ENCODE results near the gene SOWAHA.

The SOWAHA gene

GRCh38 chr5:132812781-132813598, at the start of gene SOWAHA:
Gene SOWAHA (plus strand): TSS chr5:132813302. CDS start chr5:132813622, 320 bp downstream.
- FAIRE-seq, result no peak
- TF ChIP-seq CTCF (IDR thresholded peaks at IDR 0.05; ENCODE audit: insufficient read depth, missing control alignments), result no peak
- DNase-seq (ENCODE audit: insufficient read length, low spot score), result peak; percentile 73

- no peak for FAIRE-seq
- no peak for DNase-seq (ENCODE audit: insufficient read length, low spot score)
Observed at GRCh38 chr5:132764051-132764450, 49.1 kb upstream of the SOWAHA start.

GRCh38 chr5:132764671-132765238, 48.3 kb upstream of the SOWAHA start:
- FAIRE-seq (no peak), DNase-seq (ENCODE audit: insufficient read length, low spot score) (no peak)
- no peak for TF ChIP-seq CTCF (IDR thresholded peaks at IDR 0.05; ENCODE audit: insufficient read depth, missing control alignments)

More at GRCh38 chr5:132764051-132764450, 49.1 kb upstream of the SOWAHA start:
- TF ChIP-seq CTCF (IDR thresholded peaks at IDR 0.05; ENCODE audit: insufficient read depth, missing control alignments), result no peak

- FAIRE-seq, result no peak
- no peak for DNase-seq (ENCODE audit: insufficient read length, low spot score)
- TF ChIP-seq CTCF (IDR thresholded peaks at IDR 0.05; ENCODE audit: insufficient read depth, missing control alignments), result no peak
Observed at GRCh38 chr5:132765311-132766019, 47.6 kb upstream of the SOWAHA start.

- no peak for TF ChIP-seq CTCF (IDR thresholded peaks at IDR 0.05; ENCODE audit: insufficient read depth, missing control alignments)
- FAIRE-seq, result no peak
- DNase-seq (ENCODE audit: insufficient read length, low spot score), result no peak
Observed at GRCh38 chr5:132766020-132766805, 46.9 kb upstream of the SOWAHA start.

GRCh38 chr5:132766806-132767055, 46.4 kb upstream of the SOWAHA start:
- no peak for TF ChIP-seq CTCF (IDR thresholded peaks at IDR 0.05; ENCODE audit: insufficient read depth, missing control alignments)
- DNase-seq (ENCODE audit: insufficient read length, low spot score), result no peak
- no peak for FAIRE-seq
